Activated naive CD8-positive, alpha-beta T cell treated with anti-CD3 and anti-CD28 coated beads for 36 hours (primary cell): ENCODE measurements around the gene GALNT2. TPM values are rescaled to one million over a fixed set of nuclear protein-coding genes. Genes with fewer than 3 reads are reported as not detected.

Experiments
- DNase-seq: peaks from one replicate; pipeline ENCODE4 v3.0.0; 2021
- H3K27ac Mint-ChIP-seq: one replicate; pipeline ENCODE4 v1.8.0; 2022; ENCODE audit warnings: mild to moderate bottlenecking, moderate library complexity, mixed read lengths
- H3K27me3 Mint-ChIP-seq: one replicate; pipeline ENCODE4 v1.8.0; 2022; ENCODE audit warnings: mild to moderate bottlenecking, mixed read lengths
- H3K36me3 Mint-ChIP-seq: one replicate; pipeline ENCODE4 v1.8.0; 2021; ENCODE audit warnings: mild to moderate bottlenecking, mixed read lengths
- H3K4me1 Mint-ChIP-seq: one replicate; pipeline ENCODE4 v1.8.0; 2021; ENCODE audit warnings: mixed read lengths
- H3K4me3 Mint-ChIP-seq: one replicate; pipeline ENCODE4 v1.8.0; 2022; ENCODE audit warnings: mild to moderate bottlenecking, moderate library complexity, mixed read lengths
- H3K9me3 Mint-ChIP-seq: one replicate; pipeline ENCODE4 v1.8.0; 2022; ENCODE audit warnings: mixed read lengths
- total RNA-seq, 2 experiments: library from RNA; stranded (reverse); gene quantifications; one replicate each; pipeline ENCODE4 v1.2.3, GENCODE V29; 2021

The GALNT2 gene
- total RNA-seq, 2 experiments from 2014 or later, result 46.5 to 48.2 TPM

GRCh38 chr1:230141797-230142607, 75.0 kb downstream of the GALNT2 start:
- DNase-seq, result no peak
- H3K4me3 Mint-ChIP-seq, result no peak overlapping the region
- no peaks in the 10 kb centered on the region for H3K9me3 Mint-ChIP-seq
- no peak overlapping the region for H3K27ac Mint-ChIP-seq
- H3K27me3 Mint-ChIP-seq, result no peaks in the 10 kb centered on the region
- peaks cover 51% of the 10 kb centered on the region for H3K4me1 Mint-ChIP-seq
- peaks cover 8% of the 10 kb centered on the region for H3K36me3 Mint-ChIP-seq

- Mint-ChIP-seq H3K4me1 (peaks cover 54% of the 10 kb centered on the region), H3K36me3 (peaks cover 9% of the 10 kb centered on the region), H3K27me3 (no peaks in the 10 kb centered on the region), H3K4me3 (no peak overlapping the region), H3K27ac (no peak overlapping the region), H3K9me3 (no peaks in the 10 kb centered on the region)
- DNase-seq, result no peak
These were observed 75.7 kb downstream of the GALNT2 start for GRCh38 chr1:230142608-230143210.

- no peak overlapping the region for H3K27ac Mint-ChIP-seq
- no peaks in the 10 kb centered on the region for H3K9me3 Mint-ChIP-seq
- no peaks in the 10 kb centered on the region for H3K27me3 Mint-ChIP-seq
- H3K4me1 Mint-ChIP-seq, result peaks cover 56% of the 10 kb centered on the region
- no peak for DNase-seq
- H3K36me3 Mint-ChIP-seq, result peaks cover 6% of the 10 kb centered on the region
- H3K4me3 Mint-ChIP-seq, result no peak overlapping the region
These were observed 76.5 kb downstream of the GALNT2 start for GRCh38 chr1:230143534-230143933.

GRCh38 chr1:230144010-230144614, 77.1 kb downstream of the GALNT2 start:
- no peaks in the 10 kb centered on the region for H3K27me3 Mint-ChIP-seq
- peaks cover 56% of the 10 kb centered on the region for H3K4me1 Mint-ChIP-seq
- H3K27ac Mint-ChIP-seq, result no peak overlapping the region

DNA sequence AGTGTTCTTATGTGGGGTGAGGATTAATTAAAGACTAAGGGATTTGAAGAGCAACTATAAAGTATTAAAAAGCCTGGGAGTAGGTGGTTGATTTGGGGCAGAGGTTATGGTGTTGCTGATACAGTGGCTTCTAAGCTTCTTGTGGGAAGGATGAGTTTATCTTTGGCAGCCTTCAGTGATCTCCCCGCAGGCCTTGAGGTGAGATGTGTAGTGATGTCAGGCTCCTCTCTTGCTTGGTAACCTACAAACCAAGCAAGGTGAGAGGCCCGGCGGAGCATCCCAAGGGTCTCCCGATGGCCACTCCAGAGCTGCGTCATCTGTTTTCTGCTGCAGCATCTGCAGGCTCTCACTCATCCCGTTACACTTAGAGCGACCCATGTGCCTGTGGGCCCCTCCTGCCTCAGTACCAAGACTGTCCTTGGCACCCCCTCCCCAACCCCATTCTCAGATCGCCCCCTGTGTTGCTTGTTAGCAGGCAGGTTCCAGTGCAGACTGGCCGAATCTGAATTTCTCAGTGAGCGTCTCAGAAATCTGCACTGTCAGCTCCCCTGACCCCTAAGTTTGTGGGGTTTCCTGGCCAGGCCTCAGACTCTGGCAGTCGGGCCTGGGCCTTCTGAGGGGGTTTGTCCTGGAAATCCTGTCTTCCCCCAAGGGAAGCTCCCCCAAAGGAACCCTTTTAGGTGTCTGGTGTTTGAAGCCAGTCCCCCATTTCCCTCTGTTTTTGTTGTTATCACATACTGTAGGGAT, 77.9 kb downstream of the GALNT2 start:
- DNase-seq, result no peak
- Mint-ChIP-seq H3K9me3 (no peaks in the 10 kb centered on the region), H3K27me3 (no peaks in the 10 kb centered on the region), H3K27ac (peak overlapping the region; percentile 12), H3K36me3 (peaks cover 6% of the 10 kb centered on the region), H3K4me1 (peaks cover 64% of the 10 kb centered on the region), H3K4me3 (no peak overlapping the region)

More at GRCh38 chr1:230144010-230144614, 77.1 kb downstream of the GALNT2 start:
- no peaks in the 10 kb centered on the region for H3K9me3 Mint-ChIP-seq
- peaks cover 6% of the 10 kb centered on the region for H3K36me3 Mint-ChIP-seq
- DNase-seq, result no peak
- no peak overlapping the region for H3K4me3 Mint-ChIP-seq

DNA sequence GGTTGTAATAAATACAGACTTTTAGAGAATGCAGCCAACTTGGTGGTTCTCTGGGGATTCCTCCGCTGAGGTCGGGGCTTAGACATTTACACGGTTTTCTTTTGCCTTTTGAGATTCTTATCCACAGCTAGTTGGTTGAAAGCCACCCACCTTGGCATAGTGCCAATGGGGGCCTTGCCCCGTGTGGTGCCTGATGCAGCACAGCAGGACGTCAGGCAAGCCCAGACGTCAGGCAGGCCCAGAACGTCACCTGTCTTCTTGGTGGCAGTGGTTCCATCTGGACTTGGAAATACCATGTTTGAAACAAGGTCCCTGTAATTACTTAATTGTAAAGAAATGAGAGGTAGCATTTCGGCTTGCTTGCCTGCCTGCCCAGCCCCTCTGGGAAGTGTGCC, 78.5 kb downstream of the GALNT2 start:
- H3K27me3 Mint-ChIP-seq, result no peaks in the 10 kb centered on the region
- no peak overlapping the region for H3K27ac Mint-ChIP-seq
- DNase-seq, result no peak
- H3K9me3 Mint-ChIP-seq, result no peaks in the 10 kb centered on the region
- H3K4me1 Mint-ChIP-seq, result peaks cover 67% of the 10 kb centered on the region
- H3K4me3 Mint-ChIP-seq, result no peak overlapping the region
- peaks cover 8% of the 10 kb centered on the region for H3K36me3 Mint-ChIP-seq

GRCh38 chr1:230145953-230146476, 79.0 kb downstream of the GALNT2 start:
- H3K36me3 Mint-ChIP-seq, result peaks cover 8% of the 10 kb centered on the region
- no peaks in the 10 kb centered on the region for H3K27me3 Mint-ChIP-seq
- H3K4me1 Mint-ChIP-seq, result peaks cover 62% of the 10 kb centered on the region
- DNase-seq, result no peak
- no peaks in the 10 kb centered on the region for H3K9me3 Mint-ChIP-seq
- H3K4me3 Mint-ChIP-seq, result peak overlapping the region; percentile 3
- peak overlapping the region; percentile 69 for H3K27ac Mint-ChIP-seq

DNA sequence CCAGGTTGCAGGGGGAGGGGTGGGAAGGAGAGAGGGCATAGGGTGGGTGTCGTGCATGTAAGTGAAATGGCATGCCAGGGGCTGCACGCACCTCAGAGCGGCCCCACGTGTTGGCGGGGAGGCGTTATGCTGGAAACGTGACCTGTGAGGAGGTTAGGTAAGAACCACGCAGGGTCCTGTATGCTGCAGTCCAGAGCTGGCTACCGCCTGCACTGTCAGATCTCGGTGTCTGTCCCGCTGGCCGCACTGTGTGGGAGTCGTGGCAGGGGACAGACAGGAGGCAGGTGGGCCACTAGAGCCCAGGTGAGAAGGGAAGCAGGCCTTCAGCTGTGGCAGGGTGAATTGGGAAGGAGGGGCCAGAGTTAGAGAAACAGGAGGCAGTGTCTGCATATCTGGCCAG, 79.7 kb downstream of the GALNT2 start:
- Mint-ChIP-seq H3K9me3 (no peaks in the 10 kb centered on the region), H3K4me1 (peaks cover 55% of the 10 kb centered on the region), H3K4me3 (no peak overlapping the region), H3K27me3 (no peaks in the 10 kb centered on the region), H3K36me3 (peaks cover 11% of the 10 kb centered on the region), H3K27ac (no peak overlapping the region)
- DNase-seq, result no peak

GRCh38 chr1:230147253-230148125, 80.5 kb downstream of the GALNT2 start:
- no peak for DNase-seq

GRCh38 chr1:230148126-230148652, 81.2 kb downstream of the GALNT2 start:
- DNase-seq, result no peak
- H3K36me3 Mint-ChIP-seq, result peaks cover 6% of the 10 kb centered on the region
- H3K27me3 Mint-ChIP-seq, result no peaks in the 10 kb centered on the region
- H3K4me1 Mint-ChIP-seq, result peaks cover 58% of the 10 kb centered on the region
- H3K27ac Mint-ChIP-seq, result no peak overlapping the region
- no peaks in the 10 kb centered on the region for H3K9me3 Mint-ChIP-seq
- H3K4me3 Mint-ChIP-seq, result no peak overlapping the region

More at GRCh38 chr1:230147253-230148125, 80.5 kb downstream of the GALNT2 start:
- Mint-ChIP-seq H3K27ac (no peak overlapping the region), H3K36me3 (peaks cover 9% of the 10 kb centered on the region), H3K9me3 (no peaks in the 10 kb centered on the region), H3K4me3 (no peak overlapping the region), H3K4me1 (peaks cover 56% of the 10 kb centered on the region), H3K27me3 (no peaks in the 10 kb centered on the region)

- Mint-ChIP-seq H3K4me3 (no peak overlapping the region), H3K9me3 (no peaks in the 10 kb centered on the region), H3K27ac (no peak overlapping the region), H3K27me3 (no peaks in the 10 kb centered on the region), H3K36me3 (peaks cover 6% of the 10 kb centered on the region), H3K4me1 (peaks cover 57% of the 10 kb centered on the region)
- no peak for DNase-seq
These were observed 81.9 kb downstream of the GALNT2 start for GRCh38 chr1:230148768-230149469.

GRCh38 chr1:230149751-230150584, 82.9 kb downstream of the GALNT2 start:
- H3K27me3 Mint-ChIP-seq, result no peaks in the 10 kb centered on the region
- no peaks in the 10 kb centered on the region for H3K9me3 Mint-ChIP-seq
- H3K36me3 Mint-ChIP-seq, result peaks cover 6% of the 10 kb centered on the region
- no peak overlapping the region for H3K4me3 Mint-ChIP-seq
- H3K27ac Mint-ChIP-seq, result peak overlapping the region; percentile 31
- peaks cover 52% of the 10 kb centered on the region for H3K4me1 Mint-ChIP-seq
- DNase-seq, result no peak

GRCh38 chr1:230150615-230151014, 83.6 kb downstream of the GALNT2 start:
- Mint-ChIP-seq H3K9me3 (no peaks in the 10 kb centered on the region), H3K4me3 (no peak overlapping the region), H3K4me1 (peaks cover 50% of the 10 kb centered on the region), H3K27ac (no peak overlapping the region), H3K36me3 (peaks cover 6% of the 10 kb centered on the region), H3K27me3 (no peaks in the 10 kb centered on the region)
- DNase-seq, result no peak
